ENCODE results near the gene APMAP. TPM values are rescaled to one million over a fixed set of nuclear protein-coding genes. Genes with fewer than 3 reads are reported as not detected.
A peak's percentile ranks its signal among the peaks of the same experiment; 100 is the strongest.

Gene APMAP
- total RNA-seq, 2 experiments from 2014 or later: 47.5 to 56.0 TPM

GRCh38 chr20:24986436-24987015 is 6.0 kb downstream of the APMAP start:
- CTCF ChIA-PET: no interaction called here
- no peaks in the 10 kb centered on the region for H3K27me3 Mint-ChIP-seq
- H3K4me3 Mint-ChIP-seq: no peak overlapping the region
- peak; percentile 28 for DNase-seq
- no peak for ATAC-seq
- H3K4me1 Mint-ChIP-seq: peaks cover 82% of the 10 kb centered on the region
- H3K9me3 Mint-ChIP-seq (ENCODE audit: low read depth): no peaks in the 10 kb centered on the region
- H3K36me3 Mint-ChIP-seq: peaks cover 43% of the 10 kb centered on the region
- no peak overlapping the region for H3K27ac Mint-ChIP-seq

GRCh38 chr20:24985802-24986201 is 6.7 kb downstream of the APMAP start:
- Mint-ChIP-seq H3K4me3 (no peak overlapping the region), H3K27me3 (no peaks in the 10 kb centered on the region), H3K9me3 (ENCODE audit: low read depth) (no peaks in the 10 kb centered on the region), H3K4me1 (peaks cover 82% of the 10 kb centered on the region), H3K27ac (no peak overlapping the region), H3K36me3 (peaks cover 47% of the 10 kb centered on the region)
- CTCF ChIA-PET: no interaction called here
- ATAC-seq (no peak), DNase-seq (peak; percentile 32)

- CTCF ChIA-PET: no interaction called here
- Mint-ChIP-seq H3K27ac (peak overlapping the region; percentile 10), H3K27me3 (no peaks in the 10 kb centered on the region), H3K4me3 (no peak overlapping the region), H3K9me3 (ENCODE audit: low read depth) (peaks cover under 1% of the 10 kb centered on the region), H3K4me1 (peaks cover 81% of the 10 kb centered on the region), H3K36me3 (peaks cover 52% of the 10 kb centered on the region)
- ATAC-seq (no peak), DNase-seq (peak; percentile 33)
These were observed 7.5 kb downstream of the APMAP start for GRCh38 chr20:24984961-24985640.

- DNase-seq (no peak), ATAC-seq (no peak)
- peaks cover 58% of the 10 kb centered on the region for H3K36me3 Mint-ChIP-seq
- no peak overlapping the region for H3K27ac Mint-ChIP-seq
- peaks cover 4% of the 10 kb centered on the region for H3K9me3 Mint-ChIP-seq (ENCODE audit: low read depth)
- peaks cover 76% of the 10 kb centered on the region for H3K4me1 Mint-ChIP-seq
- no peak overlapping the region for H3K4me3 Mint-ChIP-seq
- no peaks in the 10 kb centered on the region for H3K27me3 Mint-ChIP-seq
- CTCF ChIA-PET: interaction anchor here (1.0 kb wide), 1 partner anchor 10 kb away, joined by 3 read pairs; no protein-coding TSS in a partner anchor
These were observed 8.7 kb downstream of the APMAP start for GRCh38 chr20:24983896-24984295.

GRCh38 chr20:24981790-24982189 is 10.8 kb downstream of the APMAP start:
- no peak overlapping the region for H3K4me3 Mint-ChIP-seq
- no peaks in the 10 kb centered on the region for H3K27me3 Mint-ChIP-seq
- ATAC-seq: peak; percentile 63
- H3K9me3 Mint-ChIP-seq (ENCODE audit: low read depth): peaks cover 4% of the 10 kb centered on the region
- H3K4me1 Mint-ChIP-seq: peaks cover 63% of the 10 kb centered on the region
- H3K27ac Mint-ChIP-seq: peak overlapping the region; percentile 82
- peak; percentile 47 for DNase-seq
- CTCF ChIA-PET: interaction anchor here (1.1 to 1.3 kb wide), 2 partner anchors 27 to 75 kb away, joined by 3 to 4 read pairs; no protein-coding TSS in a partner anchor
- H3K36me3 Mint-ChIP-seq: peaks cover 67% of the 10 kb centered on the region

- Mint-ChIP-seq H3K4me1 (peaks cover 59% of the 10 kb centered on the region), H3K27me3 (no peaks in the 10 kb centered on the region), H3K27ac (peak overlapping the region; percentile 82), H3K36me3 (peaks cover 70% of the 10 kb centered on the region), H3K9me3 (ENCODE audit: low read depth) (peaks cover 6% of the 10 kb centered on the region), H3K4me3 (no peak overlapping the region)
- CTCF ChIA-PET: interaction anchor here (1.1 kb wide), 1 partner anchor 76 kb away, joined by 3 read pairs; no protein-coding TSS in a partner anchor
- peak; percentile 41 for DNase-seq
- peak; percentile 60 for ATAC-seq
These were observed 11.3 kb downstream of the APMAP start for GRCh38 chr20:24981282-24981681.

- Mint-ChIP-seq H3K9me3 (ENCODE audit: low read depth) (peaks cover 10% of the 10 kb centered on the region), H3K27me3 (no peaks in the 10 kb centered on the region), H3K4me3 (no peak overlapping the region), H3K36me3 (peaks cover 78% of the 10 kb centered on the region), H3K27ac (peak overlapping the region; percentile 82), H3K4me1 (peaks cover 53% of the 10 kb centered on the region)
- DNase-seq (peak; percentile 22), ATAC-seq (no peak)
- CTCF ChIA-PET: interaction anchor here (0.6 to 1.1 kb wide), 3 partner anchors 56 to 462 kb away, joined by 3 read pairs; no protein-coding TSS in a partner anchor
These were observed 12.1 kb downstream of the APMAP start for GRCh38 chr20:24980291-24981053.

- ATAC-seq (no peak), DNase-seq (peak; percentile 18)
- CTCF ChIA-PET: interaction anchor here (0.9 kb wide), 1 partner anchor 57 kb away, joined by 3 read pairs; no protein-coding TSS in a partner anchor
- no peak overlapping the region for H3K4me3 Mint-ChIP-seq
- peaks cover 11% of the 10 kb centered on the region for H3K9me3 Mint-ChIP-seq (ENCODE audit: low read depth)
- H3K27ac Mint-ChIP-seq: no peak overlapping the region
- peaks cover 43% of the 10 kb centered on the region for H3K4me1 Mint-ChIP-seq
- peaks cover 88% of the 10 kb centered on the region for H3K36me3 Mint-ChIP-seq
- no peaks in the 10 kb centered on the region for H3K27me3 Mint-ChIP-seq
These were observed 13.3 kb downstream of the APMAP start for GRCh38 chr20:24979036-24979960.

GRCh38 chr20:24978513-24978912 is 14.0 kb downstream of the APMAP start:
- Mint-ChIP-seq H3K36me3 (peaks cover 89% of the 10 kb centered on the region), H3K27ac (no peak overlapping the region), H3K27me3 (no peaks in the 10 kb centered on the region), H3K4me3 (no peak overlapping the region), H3K9me3 (ENCODE audit: low read depth) (peaks cover 11% of the 10 kb centered on the region), H3K4me1 (peaks cover 39% of the 10 kb centered on the region)
- CTCF ChIA-PET: interaction anchor here (0.8 kb wide), 1 partner anchor 49 kb away, joined by 3 read pairs; no protein-coding TSS in a partner anchor
- ATAC-seq (no peak), DNase-seq (no peak)

- DNase-seq: no peak
- Mint-ChIP-seq H3K4me3 (no peak overlapping the region), H3K27me3 (no peaks in the 10 kb centered on the region), H3K9me3 (ENCODE audit: low read depth) (peaks cover 11% of the 10 kb centered on the region), H3K27ac (no peak overlapping the region), H3K36me3 (peaks cover 88% of the 10 kb centered on the region), H3K4me1 (peaks cover 38% of the 10 kb centered on the region)
- no peak for ATAC-seq
- CTCF ChIA-PET: interaction anchor here (0.8 kb wide), 1 partner anchor 48 kb away, joined by 3 read pairs; no protein-coding TSS in a partner anchor
These were observed 14.8 kb downstream of the APMAP start for GRCh38 chr20:24977797-24978196.

- peaks cover 11% of the 10 kb centered on the region for H3K9me3 Mint-ChIP-seq (ENCODE audit: low read depth)
- no peak overlapping the region for H3K4me3 Mint-ChIP-seq
- CTCF ChIA-PET: no interaction called here
- H3K4me1 Mint-ChIP-seq: peaks cover 34% of the 10 kb centered on the region
- H3K27ac Mint-ChIP-seq: no peak overlapping the region
- ATAC-seq: no peak
- H3K27me3 Mint-ChIP-seq: no peaks in the 10 kb centered on the region
- H3K36me3 Mint-ChIP-seq: peaks cover 87% of the 10 kb centered on the region
- DNase-seq: peak; percentile 34
These were observed 15.2 kb downstream of the APMAP start for GRCh38 chr20:24977336-24977735.

- ATAC-seq: no peak
- H3K4me1 Mint-ChIP-seq: peaks cover 8% of the 10 kb centered on the region
- no peak overlapping the region for H3K27ac Mint-ChIP-seq
- H3K9me3 Mint-ChIP-seq (ENCODE audit: low read depth): peaks cover 7% of the 10 kb centered on the region
- peak; percentile 37 for DNase-seq
- H3K36me3 Mint-ChIP-seq: peaks cover 68% of the 10 kb centered on the region
- CTCF ChIA-PET: no interaction called here
- H3K27me3 Mint-ChIP-seq: no peaks in the 10 kb centered on the region
- no peak overlapping the region for H3K4me3 Mint-ChIP-seq
These were observed 20.2 kb downstream of the APMAP start for GRCh38 chr20:24972341-24972740.

All from activated CD8-positive, alpha-beta memory T cell treated with anti-CD3 and anti-CD28 coated beads, Interleukin-2, amount 10 ng/mL, durations not matched to agents 7 days and 5 days (primary cell).